Kidney tubule cell (primary cell): ENCODE data around the gene TSPAN5.

Experiments used
- DNase-seq: peaks from one replicate; pipeline ENCODE4 v3.0.0-alpha.2; 2018; ENCODE audit warnings: low spot score

TSPAN5 gene

DNA sequence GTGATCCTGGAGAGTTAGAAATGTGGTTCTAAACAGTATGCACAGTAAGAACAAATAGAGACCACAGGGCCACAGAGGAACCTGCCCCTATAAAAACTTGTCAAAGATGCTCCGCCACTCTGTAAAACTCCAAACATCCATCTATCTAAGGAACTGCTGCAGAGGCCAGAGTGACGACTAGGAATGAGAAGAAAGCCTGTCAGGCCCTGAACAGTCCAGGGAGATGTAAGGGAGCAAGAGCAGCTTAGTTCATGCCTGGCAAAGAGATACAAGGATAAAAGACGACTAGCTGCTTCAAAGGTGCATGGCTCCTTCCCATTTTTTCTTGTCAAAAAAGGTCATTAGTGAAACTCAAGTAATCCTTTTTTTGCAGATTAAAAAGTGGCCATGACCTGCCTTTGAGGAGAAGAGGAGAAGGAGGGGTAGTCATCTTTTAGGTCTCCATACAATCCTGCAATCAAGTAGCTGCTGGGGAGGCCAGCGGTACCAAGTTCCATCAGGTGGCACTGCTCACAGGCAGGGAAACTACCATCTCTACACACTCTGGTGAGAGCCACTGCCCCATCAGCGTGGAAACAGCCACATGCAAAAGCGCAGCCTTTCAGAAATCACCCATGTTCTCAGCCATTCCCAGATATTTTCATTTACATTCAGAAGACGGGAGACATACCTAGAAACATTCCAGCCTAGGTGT, 162.1 kb downstream of the TSPAN5 start:
- DNase-seq, result no peak

DNA sequence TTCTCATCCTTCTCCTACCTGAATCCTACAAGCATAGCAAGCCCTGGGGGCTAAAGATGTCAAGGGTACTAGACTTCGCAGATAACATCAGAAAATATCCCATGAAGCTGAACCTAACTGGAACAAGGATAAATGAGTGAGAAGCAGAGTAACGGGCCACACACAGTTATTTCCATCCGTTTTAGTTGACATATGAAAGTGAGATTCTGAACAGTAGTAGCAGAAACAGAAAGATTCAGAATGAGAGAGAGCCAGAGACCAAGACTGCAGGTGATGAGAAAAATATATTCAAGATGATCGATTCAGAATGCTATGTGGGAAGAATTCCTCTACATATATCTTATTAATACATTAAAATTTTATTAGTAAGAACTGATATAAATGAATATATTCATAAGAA, 165.1 kb downstream of the TSPAN5 start:
- DNase-seq, result no peak

DNA sequence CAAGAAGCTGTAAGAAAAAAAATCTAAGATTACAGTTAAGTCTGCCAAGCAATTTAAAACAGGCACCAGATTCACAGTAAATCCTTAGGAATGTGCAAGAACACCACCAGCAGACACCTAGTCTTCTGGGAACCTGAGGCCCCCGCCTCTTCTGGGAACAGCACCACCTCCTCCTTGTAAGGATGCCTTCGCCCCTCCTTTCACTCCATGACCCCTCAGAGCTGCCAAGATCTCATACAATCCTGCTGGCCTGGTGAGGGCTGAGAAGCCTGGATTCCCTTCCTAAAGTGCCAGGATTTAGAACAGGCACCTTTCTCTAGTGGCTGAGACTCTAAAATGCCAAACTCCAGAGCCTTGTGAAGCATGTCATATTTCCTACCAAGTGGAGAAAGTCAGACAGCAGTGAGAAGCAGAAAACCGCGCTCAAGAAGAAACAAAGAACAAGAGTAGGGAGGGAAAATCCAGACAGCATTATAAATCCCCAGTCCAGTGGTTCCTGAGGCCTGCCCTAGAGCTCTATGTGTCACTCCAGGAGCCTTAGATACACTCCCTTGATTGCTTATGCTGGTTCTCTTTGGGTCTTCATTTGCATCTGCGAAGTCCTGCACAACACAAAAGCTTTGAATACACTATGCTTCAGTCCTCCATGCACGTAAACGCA, 166.4 kb downstream of the TSPAN5 start:
- peak; percentile 38 for DNase-seq

DNA sequence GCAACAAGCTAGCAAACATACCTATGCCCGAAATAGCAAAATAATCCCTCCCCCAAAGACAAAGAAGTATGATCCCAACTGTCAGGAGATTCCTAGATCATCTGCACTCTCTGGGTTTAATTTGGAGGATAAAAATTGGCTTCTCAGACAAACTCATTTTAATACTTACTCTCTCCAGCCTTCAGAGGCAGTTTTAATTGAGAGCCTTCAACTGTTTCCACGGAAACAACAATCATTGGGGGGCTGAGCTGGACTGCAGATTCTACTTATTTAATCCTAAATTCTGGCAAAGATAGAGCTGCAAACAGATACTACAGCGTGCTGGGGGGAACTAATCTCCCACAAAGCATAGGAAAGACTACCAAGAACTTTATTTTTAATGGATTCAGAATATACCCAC, 168.2 kb downstream of the TSPAN5 start:
- no peak for DNase-seq

DNA sequence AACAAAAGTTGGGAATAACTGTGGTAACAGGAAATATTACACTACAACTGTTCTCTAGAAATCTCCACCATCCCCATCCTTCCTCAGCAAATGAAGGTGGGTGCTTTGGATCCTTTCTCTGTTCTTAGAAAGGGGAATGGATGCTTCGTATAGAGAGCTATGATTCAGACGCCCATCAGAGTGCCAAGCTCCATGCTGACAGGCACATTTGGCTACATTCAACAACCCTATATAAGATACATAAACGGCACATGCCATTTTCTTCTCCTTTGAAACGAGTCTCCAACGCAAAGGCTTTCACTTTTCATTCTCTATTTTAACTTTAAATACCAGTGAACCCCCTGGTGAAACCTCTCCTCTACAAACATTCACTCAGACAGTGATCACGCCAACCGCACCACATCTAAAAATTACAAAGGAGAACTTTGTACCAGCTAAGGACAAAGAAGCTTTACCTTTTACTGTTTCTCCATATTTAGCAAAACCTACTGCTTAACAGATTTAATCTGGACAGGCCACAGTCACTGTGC, 172.5 kb downstream of the TSPAN5 start:
- no peak for DNase-seq

DNA sequence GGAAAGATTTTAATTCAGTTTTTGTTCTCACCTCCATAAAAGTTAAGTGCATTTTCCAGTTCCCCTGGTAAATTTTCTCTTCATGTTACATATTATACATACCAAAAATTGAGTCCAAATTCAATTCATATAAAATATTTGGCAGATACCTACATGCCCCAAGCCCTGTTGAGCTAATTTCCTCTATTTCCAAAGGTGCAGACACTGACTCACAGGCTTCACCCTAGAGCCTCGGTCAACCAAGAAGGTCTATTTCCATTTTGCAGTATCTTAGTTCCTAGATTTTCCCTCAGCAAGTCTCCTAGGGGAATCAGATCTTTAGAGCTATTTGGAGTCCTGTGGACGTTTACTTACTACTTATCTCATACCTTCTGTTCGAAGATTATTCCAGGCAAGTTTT, 174.4 kb downstream of the TSPAN5 start:
- peak; percentile 71 for DNase-seq

DNA sequence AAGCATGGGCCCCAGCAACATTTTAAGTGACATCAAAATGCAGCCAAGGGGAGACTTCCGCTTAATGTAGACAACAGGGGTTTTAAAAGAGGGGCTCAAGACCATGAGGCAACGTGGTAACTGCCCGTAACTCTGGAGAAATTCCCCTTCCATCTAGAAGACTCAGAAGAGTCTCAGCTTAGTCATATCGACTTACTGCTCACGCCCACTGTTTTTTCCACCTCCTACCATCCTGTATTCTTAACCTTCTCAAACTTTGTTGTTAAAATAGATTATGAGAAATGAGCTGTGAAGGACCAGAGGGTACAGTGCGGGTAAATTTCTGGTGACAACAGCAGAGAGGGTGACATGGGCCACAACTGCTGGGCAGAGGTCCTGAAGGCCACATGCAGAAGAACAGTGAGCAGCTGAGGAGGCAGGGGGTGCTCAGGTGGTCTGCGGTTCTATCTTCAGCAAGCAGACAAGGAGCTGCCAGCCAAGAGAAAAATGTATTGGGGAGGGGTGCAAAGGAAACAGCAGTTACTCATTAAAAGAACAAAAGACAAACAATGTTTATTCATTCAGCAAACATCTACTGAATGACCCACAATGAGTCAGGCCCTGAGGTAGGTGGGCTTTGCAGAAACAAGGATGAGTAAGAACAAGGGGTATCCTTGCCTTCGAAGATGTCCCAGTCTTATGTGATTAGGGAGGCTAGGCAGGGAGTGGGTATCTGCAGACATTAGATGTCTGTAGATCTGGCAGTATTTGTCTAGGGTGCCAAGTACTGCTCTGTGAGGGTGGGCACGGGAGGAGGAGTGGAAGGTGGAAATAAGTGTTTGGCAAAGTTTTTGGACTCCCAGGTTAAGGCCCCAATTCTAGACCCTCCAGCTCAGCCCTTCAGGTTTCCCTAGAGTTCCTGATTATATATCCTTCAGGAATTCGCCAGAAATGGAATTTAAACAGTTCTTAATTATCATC, 175.3 kb downstream of the TSPAN5 start:
- DNase-seq, result peak; percentile 81

DNA sequence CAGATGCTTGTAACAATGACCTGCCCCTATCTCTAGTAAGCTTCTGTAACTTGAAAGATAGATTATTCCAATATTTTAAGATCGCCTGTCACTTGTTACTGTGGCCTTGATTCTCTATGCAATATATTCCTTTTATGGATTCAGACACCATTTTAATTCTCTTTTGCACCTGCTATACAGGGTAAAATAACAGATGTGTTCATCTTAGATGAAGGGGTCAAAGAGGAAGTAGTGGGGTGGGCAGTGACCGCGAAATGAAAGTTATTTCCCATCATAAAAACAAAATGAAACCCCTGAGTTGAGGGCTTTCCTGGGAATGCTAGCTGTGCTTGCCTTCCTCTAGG, 175.9 kb downstream of the TSPAN5 start:
- no peak for DNase-seq

DNA sequence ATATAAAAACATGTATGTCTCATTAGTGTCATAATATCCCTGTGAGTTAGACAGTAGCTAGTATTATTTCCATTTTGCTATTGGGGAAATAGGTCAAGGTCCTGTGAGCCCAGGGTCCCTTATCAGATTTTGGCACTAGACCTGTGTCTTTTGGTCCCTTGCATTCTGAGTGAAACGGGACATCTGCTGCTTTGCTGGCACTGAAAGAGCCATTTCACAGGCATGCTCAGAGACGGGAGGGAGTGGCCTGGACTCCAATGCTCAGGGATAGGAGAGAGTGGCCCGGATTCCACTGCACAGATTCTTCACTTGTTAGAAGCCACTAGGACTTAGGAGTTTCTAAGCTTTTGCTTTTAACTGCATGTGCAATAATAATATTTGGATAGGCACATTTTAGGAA, 177.2 kb downstream of the TSPAN5 start:
- no peak for DNase-seq

DNA sequence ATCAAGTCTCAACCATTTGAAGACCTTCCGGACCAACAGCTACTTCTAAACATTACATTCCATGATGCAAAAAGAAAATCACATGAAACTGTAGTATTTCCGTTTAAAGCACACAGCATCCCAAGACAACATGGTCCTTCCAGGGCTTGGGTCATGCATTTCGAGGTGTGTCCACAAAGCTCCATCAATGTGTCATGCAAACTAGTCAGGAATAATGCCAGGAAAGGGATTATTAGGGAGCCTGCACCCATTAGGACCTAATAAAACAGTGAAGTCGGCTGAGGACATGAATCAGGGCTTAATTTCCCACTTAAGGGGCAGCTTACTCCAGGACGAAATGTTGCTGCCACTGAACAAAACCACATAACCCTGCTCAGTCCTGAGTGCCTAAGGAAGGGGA, 177.9 kb downstream of the TSPAN5 start:
- DNase-seq, result no peak

DNA sequence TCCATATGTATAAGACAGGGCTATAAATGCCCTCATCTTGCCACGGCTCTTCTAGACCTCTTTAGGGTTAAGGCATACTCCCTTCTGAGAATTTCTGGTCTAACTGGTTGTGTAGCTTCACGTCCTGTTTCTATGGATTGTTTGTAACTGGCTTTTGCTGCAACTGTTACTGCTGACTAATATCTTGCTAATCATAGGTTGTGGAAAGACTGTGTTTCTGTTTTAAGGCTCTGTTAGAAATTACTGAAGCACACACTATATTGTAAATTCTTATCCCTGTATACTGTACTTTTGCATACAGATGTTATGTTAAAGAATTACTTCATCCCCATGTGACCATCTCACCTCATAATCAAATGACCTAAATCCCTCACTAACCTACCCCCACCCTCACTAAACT, 178.8 kb downstream of the TSPAN5 start:
- peak; percentile 22 for DNase-seq

DNA sequence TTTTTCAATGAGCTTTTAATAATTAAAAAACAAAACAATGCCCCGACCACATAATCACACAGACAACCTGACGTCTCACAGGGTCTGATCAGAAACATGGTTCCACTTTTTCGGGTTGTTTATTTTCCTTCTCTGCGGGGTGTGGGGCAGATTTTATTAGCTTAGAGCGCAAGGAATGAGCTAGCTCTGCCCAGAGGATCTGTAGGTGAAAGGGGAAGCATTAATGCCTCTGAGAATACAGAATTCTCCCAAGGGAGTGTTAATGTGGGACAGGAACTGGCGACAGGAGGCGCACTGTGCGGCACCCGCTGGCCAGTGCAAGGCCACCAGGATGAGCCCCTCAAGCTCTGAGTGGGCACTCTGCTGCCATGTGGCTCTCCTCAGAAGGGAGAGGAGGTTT, 181.5 kb downstream of the TSPAN5 start:
- DNase-seq, result no peak

DNA sequence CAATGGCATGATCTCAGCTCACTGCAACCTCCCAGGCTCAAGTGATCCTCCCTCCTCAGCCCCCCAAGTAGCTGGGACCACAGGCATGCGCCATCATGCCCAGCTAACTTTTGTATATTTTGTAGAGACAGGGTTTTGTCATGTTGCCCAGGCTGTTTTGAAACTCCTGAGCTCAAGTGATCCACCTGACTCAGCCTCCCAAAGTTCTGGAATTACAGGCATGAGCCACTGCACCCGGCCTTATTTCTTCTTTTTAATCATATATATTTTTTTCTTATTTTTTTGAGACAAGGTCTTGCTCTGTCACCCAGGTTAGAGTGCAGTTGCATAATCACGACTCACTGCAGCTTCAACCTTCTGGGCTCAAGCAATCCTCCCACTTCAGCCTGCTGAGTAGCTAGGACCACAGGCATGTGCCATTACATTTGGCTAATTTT, 184.0 kb downstream of the TSPAN5 start:
- DNase-seq, result peak; percentile 83

DNA sequence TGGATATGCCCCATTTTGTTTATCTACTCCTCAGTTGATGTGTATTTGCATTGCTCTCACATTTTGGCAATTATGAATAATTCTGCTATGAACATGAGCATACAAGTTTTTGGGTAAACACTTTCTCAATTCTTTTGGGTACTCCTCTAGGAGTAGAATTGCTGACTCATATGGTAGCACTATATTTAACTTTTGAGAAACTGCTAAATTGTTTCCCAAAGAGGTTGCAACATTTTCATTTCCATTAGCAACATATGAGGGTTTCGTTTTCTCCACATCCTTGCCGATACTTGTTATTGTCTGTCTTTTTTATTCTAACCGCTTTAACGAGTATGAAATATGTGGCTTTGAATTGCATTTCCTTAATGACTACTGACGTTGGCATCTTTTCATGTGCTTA, 185.4 kb downstream of the TSPAN5 start:
- no peak for DNase-seq

DNA sequence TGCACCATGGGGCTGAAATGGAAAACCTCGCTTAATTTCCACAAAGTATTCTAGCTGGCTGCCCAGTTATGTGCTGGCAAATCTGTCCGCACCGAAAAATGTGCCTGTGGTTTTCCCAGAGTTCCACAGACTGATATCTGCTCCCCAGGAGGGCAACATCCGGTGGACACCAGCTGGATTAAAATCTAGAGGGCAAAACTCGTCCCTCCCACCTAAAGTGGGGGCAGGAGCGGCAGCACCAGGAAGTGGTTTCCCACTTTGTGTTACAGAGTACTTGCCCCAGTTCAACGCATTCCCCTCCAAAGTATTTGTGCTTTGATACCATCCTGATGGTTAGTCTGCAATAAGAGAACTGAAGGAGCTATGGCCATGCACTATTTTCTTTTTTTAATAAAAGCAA, 187.6 kb downstream of the TSPAN5 start:
- no peak for DNase-seq

DNA sequence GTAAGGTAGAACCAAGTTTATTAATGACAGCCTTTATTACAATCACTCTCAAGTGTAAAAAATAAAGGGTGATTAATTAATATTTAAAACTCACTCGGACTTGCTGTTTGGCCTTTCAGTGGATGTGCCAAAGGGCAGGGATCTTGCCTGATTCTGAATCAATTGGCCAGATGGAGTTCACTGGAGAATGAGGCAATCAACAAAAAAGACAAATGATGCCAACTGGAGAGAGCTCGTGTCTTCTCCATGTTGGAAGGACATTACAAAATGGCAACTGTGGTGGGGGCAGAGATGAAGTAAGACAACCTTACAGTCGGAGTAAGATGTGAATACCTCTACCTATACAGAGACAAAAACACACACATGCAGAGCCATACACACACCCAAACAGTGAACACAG, 188.0 kb downstream of the TSPAN5 start:
- no peak for DNase-seq

DNA sequence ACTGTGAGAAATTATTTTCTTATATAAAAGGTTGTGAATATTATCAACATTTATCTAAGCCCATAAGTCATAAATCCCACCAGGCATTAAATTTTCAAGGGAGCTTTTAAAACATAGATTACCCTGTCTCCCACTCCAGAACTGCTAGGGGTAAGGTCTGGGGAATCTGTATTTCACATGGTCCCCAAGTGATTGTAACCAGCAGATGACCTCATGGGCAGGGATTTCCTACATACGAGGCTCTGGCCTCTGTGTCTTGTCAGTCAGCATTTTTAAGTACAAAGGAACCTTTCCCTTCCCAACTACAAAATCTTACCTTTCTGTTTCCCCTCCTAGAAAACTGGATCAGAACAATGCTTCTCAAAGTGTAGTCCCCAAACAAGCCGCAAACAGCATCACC, 188.6 kb downstream of the TSPAN5 start:
- no peak for DNase-seq

DNA sequence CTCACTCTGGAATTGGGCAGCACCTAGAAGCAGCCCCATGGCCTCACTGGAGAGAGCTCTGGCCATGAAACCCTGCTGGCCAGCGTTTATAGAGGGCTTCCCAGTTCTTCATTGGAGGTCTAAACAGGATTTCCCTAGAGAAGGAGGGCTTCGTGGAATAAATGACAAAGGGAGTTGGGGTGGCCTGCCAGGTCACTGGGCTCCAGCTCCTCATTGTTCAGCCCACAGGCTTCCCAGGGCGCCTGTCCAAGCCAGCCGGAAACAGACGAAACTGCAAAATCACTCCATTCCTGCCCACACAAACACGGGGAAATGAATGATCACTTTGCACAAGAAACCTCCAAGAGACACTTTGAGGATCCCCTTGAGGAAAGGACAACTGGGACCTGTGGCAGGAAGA, 189.7 kb downstream of the TSPAN5 start:
- DNase-seq, result no peak

DNA sequence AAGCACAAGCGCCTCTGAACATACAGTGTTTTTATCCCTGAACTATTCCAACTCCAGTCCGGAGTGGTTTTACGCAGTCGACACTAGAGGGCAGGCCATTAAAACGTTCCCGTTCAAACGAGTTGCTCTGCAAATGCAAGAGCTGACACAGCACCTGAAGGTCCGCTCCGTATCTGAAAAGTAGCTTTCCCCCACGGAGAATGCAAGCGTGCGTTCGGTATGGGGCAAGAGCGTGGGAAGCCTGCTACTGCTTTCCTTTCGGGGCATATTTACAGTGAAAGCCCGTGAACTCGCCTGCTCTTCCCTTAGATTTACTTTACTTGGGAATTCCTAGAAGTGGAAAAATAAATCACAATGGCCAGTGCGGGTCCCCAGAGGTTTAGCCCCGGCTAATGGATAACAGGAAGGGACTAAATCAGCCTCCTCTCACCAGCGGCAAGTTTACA, 190.8 kb downstream of the TSPAN5 start:
- DNase-seq, result peak; percentile 88

DNA sequence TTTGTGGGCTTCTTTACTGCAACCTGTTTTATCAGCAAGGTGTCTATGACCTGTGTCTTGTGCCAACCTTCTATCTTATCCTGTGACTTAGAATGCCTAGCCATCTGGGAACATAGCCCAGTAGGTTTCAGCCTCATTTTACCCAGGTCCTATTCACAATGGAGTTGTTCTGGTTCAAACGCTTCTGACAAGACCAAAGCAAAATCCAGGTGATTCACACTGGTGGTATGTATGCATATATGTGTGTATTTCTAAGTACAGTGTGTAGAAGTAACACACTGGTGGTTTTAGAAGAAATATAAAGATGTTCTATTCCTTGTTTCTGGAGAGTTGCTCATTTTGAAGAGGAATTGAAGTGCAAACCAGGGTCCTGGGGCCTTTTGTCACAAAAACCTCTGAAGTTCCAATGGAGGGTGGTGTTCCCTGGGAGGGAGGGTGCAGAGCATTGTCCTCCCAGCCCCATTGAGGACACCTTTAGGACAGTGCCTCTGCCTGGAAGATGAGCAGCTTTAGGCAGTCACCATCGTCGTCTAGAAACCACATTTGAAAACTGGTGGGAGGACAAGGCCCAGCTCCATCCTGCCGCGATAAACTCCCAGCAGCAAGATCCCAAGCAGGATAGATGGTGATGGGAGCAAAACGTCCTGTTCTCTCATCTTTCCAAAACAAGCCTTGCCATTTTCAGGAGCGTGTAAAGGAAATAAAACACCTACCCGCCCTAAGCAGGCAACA, 191.4 kb downstream of the TSPAN5 start:
- DNase-seq, result no peak

DNA sequence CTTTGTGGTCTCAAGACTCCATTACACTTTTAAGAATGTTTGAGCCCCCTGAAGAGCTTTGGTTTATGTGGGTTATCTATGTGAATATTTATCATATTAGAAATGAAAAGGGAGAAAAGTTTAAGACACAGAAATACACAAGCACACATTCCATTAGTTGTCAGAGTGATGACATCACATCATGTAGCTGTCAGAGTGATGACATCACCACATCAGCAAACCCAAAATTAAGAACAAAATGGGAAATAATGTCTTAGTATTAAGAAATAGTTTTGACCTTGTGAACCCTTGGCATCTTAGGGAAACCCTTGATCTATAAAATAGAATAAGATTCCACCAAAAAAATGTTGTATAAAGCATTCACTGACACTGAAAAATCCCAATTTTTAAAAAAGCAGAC, 195.9 kb downstream of the TSPAN5 start:
- no peak for DNase-seq
